ENCODE results near the gene ITGAL.
"Not testable (repeated sequence)": the region's sequence is repeated elsewhere in the genome, so short reads cannot be mapped to it uniquely, and the experiment has no call there.

Gene ITGAL

GRCh38 chr16:30493941-30494488 is 21.5 kb downstream of the ITGAL start:
- DNase-seq = no peak

- no peak for DNase-seq
Observed at GRCh38 chr16:30494709-30495108, 22.2 kb downstream of the ITGAL start.

DNA sequence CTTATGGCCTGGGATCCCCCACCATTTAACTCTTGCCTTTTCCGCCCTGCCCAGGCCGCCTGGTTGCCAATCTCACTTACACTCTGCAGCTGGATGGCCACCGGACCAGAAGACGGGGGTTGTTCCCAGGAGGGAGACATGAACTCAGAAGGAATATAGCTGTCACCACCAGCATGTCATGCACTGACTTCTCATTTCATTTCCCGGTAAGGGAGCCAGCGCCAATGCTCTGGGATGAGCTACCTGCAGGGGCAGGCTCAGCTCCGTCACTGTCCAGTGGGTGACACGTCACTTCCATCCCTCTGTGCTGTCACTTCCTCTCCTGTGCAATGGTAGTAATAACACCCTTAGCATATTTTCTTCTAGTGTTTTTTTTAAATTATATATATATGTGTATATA is 26.7 kb downstream of the ITGAL start:
- DNase-seq = no peak

GRCh38 chr16:30503403-30504296 is 31.1 kb downstream of the ITGAL start:
- no peak for DNase-seq

DNA sequence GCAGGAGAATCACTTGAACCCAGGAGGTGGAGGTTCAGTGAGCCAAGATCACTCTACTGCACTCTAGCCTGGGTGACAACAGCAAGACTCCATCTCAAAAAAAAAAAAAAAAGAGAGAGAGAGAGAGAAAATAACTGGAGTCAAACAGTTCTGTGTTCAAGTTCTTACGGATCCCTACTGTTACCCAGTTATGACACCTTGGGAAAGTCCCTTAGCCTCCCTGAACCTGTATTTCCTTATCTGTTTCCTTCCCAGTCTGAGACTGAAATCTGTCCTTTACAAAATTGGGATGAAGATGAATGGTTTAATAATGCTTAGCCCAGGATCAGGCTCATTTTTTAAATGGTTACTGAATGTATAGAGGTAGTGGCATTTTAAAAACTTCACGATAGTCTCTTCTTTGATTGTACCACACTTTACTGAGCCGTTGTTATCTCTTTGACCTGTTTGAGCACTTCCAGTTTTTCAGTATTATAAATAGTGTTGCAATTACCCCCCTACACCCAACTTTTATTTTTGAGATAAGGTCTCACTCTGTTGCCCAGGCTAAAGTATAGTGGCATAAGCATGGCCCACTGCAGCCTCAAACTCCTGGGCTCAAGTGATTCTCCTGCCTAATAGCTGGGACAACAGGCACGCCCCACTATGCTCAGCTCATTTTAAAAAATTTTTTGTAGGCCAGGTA is 36.7 kb downstream of the ITGAL start:
- DNase-seq = no peak

DNA sequence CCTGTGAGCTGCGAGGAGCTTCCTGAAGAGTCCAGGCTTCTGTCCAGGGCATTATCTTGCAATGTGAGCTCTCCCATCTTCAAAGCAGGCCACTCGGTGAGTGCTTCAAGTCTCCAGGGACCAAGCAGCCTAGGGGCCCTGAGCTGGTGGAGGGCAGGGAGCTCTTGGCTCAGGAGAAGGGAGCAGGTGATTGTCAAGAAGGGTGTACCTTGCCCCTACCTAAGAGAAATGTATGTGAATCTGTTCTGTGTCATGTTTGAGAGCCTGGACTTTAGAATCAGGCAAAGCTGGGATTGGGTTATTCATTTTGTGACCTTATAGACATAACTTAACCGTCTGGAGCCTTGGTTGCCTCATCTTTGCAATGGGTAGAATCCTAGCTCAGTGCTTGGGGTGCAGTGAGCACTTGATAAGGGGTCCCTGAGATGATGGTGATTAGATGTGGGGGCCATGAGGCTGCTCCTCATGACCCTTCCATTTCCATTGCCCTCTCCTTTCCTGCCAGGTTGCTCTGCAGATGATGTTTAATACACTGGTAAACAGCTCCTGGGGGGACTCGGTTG is 37.9 kb downstream of the ITGAL start:
- no peak for DNase-seq

- no peak for DNase-seq
Observed at GRCh38 chr16:30511509-30511908, 39.0 kb downstream of the ITGAL start.

DNA sequence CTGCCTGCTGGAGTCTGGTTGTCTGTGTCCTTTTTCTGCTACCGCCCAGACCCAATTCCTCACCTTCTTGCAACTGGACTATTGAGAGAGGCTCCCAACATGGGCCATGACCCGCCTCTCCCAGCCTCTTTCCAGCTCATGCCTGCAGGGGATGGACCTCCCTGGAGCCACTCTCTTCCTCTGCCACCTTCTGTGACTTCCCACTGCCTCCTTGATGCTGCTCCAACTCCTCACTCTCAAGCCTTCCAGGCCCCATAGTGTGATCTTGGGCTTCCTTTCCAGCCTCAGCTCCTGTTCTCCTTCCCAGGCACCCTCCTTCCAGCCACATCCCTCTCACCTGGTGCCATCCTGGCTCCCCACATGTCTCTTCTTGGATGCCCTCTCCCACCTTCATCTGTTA is 42.7 kb downstream of the ITGAL start:
- no peak for DNase-seq

GRCh38 chr16:30518552-30518951 is 46.0 kb downstream of the ITGAL start:
- DNase-seq = no peak

GRCh38 chr16:30519120-30520049 is 46.8 kb downstream of the ITGAL start:
- no peak for DNase-seq

DNA sequence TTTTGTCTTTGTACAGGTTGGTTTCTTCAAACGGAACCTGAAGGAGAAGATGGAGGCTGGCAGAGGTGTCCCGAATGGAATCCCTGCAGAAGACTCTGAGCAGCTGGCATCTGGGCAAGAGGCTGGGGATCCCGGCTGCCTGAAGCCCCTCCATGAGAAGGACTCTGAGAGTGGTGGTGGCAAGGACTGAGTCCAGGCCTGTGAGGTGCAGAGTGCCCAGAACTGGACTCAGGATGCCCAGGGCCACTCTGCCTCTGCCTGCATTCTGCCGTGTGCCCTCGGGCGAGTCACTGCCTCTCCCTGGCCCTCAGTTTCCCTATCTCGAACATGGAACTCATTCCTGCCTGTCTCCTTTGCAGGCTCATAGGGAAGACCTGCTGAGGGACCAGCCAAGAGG is 48.9 kb downstream of the ITGAL start:
- no peak for DNase-seq

GRCh38 chr16:30521873-30522641 is 49.5 kb downstream of the ITGAL start:
- no peak for DNase-seq

- DNase-seq = not testable (repeated sequence)
Observed at GRCh38 chr16:30522702-30523463, 50.3 kb downstream of the ITGAL start.

- DNase-seq = no peak
Observed at GRCh38 chr16:30523768-30524574, 51.4 kb downstream of the ITGAL start.

- no peak for DNase-seq
Observed at GRCh38 chr16:30524575-30525568, 52.3 kb downstream of the ITGAL start.

DNA sequence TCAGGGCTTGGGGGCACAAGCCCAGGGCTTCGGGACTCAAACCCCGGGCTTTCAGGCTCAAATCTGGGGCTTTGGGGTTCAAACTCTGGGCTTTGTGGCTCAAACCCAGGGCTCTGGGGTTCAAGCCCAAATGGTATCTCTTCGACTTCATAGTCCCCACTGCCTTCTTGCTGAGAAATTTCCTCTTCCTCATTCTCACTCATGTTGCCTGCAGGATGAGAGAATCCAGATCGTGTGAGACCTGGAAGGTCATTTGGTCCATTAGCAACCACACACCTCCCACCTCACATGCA is 53.2 kb downstream of the ITGAL start:
- DNase-seq = no peak

- DNase-seq = peak; percentile 37
Observed at GRCh38 chr16:30526137-30526822, 53.7 kb downstream of the ITGAL start, which contains the start of gene ZNF768. Gene ZNF768 (minus strand): TSS chr16:30526566. CDS start chr16:30526413, 153 bp downstream.
